HepG2 (cell line): Measurements from ENCODE around the gene NKD1. TPM values are rescaled to one million over a fixed set of nuclear protein-coding genes. Genes with fewer than 3 reads are reported as not detected.
A peak's percentile ranks its signal among the peaks of the same experiment; 100 is the strongest.

Experiments used
- CENPT ChIP-seq: sonication (generic); formaldehyde crosslinking; IDR thresholded peaks from 2 replicates; pipeline ENCODE4 v1.8.0; 2022; ENCODE audit warnings: low read depth, mild to moderate bottlenecking, moderate library complexity, missing genetic modification reagents
- CREM ChIP-seq, 2 experiments: sonication (generic) in 1 of 2; formaldehyde crosslinking in 1 of 2; IDR thresholded peaks; 2 replicates each; pipeline versions ENCODE4 v1.4.0 to v1.6.1; 2016 to 2020; ENCODE audit warnings: antibody characterized with exemption in 1 of 2, mild to moderate bottlenecking in 1 of 2, missing genetic modification reagents in 1 of 2
- ERF ChIP-seq: IDR thresholded peaks from 2 replicates; pipeline ENCODE4 v1.6.1; 2018; ENCODE audit warnings: missing biosample characterization, missing genetic modification reagents
- FOXA3 ChIP-seq: IDR thresholded peaks from 2 replicates; pipeline ENCODE4 v1.6.1; 2016; ENCODE audit warnings: missing genetic modification reagents, missing compliant biosample characterization
- FOXO1 ChIP-seq: sonication (generic); formaldehyde crosslinking; IDR thresholded peaks from 2 replicates; pipeline ENCODE4 v1.4.0; 2020; ENCODE audit warnings: missing genetic modification reagents
- MED1 ChIP-seq: sonication (generic); formaldehyde crosslinking; IDR thresholded peaks from 2 replicates; pipeline ENCODE4 v1.4.0; 2020; ENCODE audit warnings: missing genetic modification reagents
- MXI1 ChIP-seq: IDR thresholded peaks from 3 replicates; pipeline ENCODE4 v1.6.1; 2012; ENCODE audit warnings: low read depth, low read length, inconsistent platforms, borderline replicate concordance
- NPAS2 ChIP-seq: sonication (generic); formaldehyde crosslinking; IDR thresholded peaks from 2 replicates; pipeline ENCODE4 v1.8.0; 2022; ENCODE audit warnings: mild to moderate bottlenecking, missing genetic modification reagents, borderline replicate concordance
- PAF1 ChIP-seq: IDR thresholded peaks from 2 replicates; pipeline ENCODE4 v1.6.1; 2016; ENCODE audit warnings: missing genetic modification reagents, missing compliant biosample characterization
- PAX8 ChIP-seq: sonication (generic); formaldehyde crosslinking; IDR thresholded peaks from 2 replicates; pipeline ENCODE4 v1.8.0; 2022; ENCODE audit warnings: mild to moderate bottlenecking, missing genetic modification reagents, borderline replicate concordance
- RFX1 ChIP-seq: fragments of 450-650 bp; IDR thresholded peaks from 2 replicates; pipeline ENCODE4 v1.6.1; 2017
- SIN3A ChIP-seq: IDR thresholded peaks from 2 replicates; pipeline ENCODE4 v1.6.1; 2011; ENCODE audit warnings: low read depth, mild to moderate bottlenecking, control low read depth, low read length, borderline replicate concordance
- TAF15 ChIP-seq: fragments of 200-400 bp; formaldehyde crosslinking; IDR thresholded peaks from one replicate; pipeline ENCODE4 v1.6.1; 2018; ENCODE audit warnings: mild to moderate bottlenecking, low read depth, low read length; ENCODE audit not compliant: poor library complexity, severe bottlenecking
- TARDBP ChIP-seq: sonication (generic); formaldehyde crosslinking; IDR thresholded peaks from 2 replicates; pipeline ENCODE4 v1.8.0; 2022; ENCODE audit warnings: mild to moderate bottlenecking, missing genetic modification reagents
- ZFY ChIP-seq: sonication (generic); formaldehyde crosslinking; IDR thresholded peaks from 2 replicates; pipeline ENCODE4 v1.4.0; 2020; ENCODE audit warnings: missing genetic modification reagents
- ZNF276 ChIP-seq: sonication (generic); formaldehyde crosslinking; IDR thresholded peaks from 2 replicates; pipeline ENCODE4 v1.4.0; 2020; ENCODE audit warnings: mild to moderate bottlenecking, low read depth, missing genetic modification reagents
- ZNF558 ChIP-seq: sonication (generic); formaldehyde crosslinking; IDR thresholded peaks from 2 replicates; pipeline ENCODE4 v1.9.0; 2022; ENCODE audit warnings: mild to moderate bottlenecking, missing genetic modification reagents, borderline replicate concordance
- polyA plus RNA-seq, 8 experiments: library from polyadenylated mRNA; depleted of rRNA in 3 of 8; stranded (reverse) in 7 of 8; unstranded in 1 of 8; fragments of >200 nt; fragmentation: Illumina TruSeq in 4 of 8; extraction: Trizol in 4 of 8; gene quantifications; 2 replicates each; pipeline versions ENCODE4 v1.2.1 to v1.2.3, GENCODE V29; 2011 to 2016; ENCODE audit warnings: low read depth in 4 of 8, missing spikeins in 1 of 8, mixed read lengths in 1 of 8; ENCODE audit not compliant: insufficient read depth in 1 of 8
- total RNA-seq, 5 experiments: library from RNA; depleted of rRNA; stranded (reverse); fragments of >200 nt; fragmentation: Illumina TruSeq; extraction: Trizol; gene quantifications; 2 replicates each; pipeline ENCODE4 v1.2.3, GENCODE V29; 2016; ENCODE audit warnings: low read depth in 1 of 5
- TF ChIP-seq, protein P1 (sequence below): sonication (generic); formaldehyde crosslinking; IDR thresholded peaks from 2 replicates; pipeline ENCODE4 v1.5.1; 2020; ENCODE audit warnings: missing genetic modification reagents, mild to moderate bottlenecking, borderline replicate concordance
- TF ChIP-seq, protein P2 (sequence below): sonication (generic); formaldehyde crosslinking; IDR thresholded peaks from 2 replicates; pipeline ENCODE4 v1.4.0; 2020; ENCODE audit warnings: missing genetic modification reagents, borderline replicate concordance
- TF ChIP-seq, protein P3 (sequence below): sonication (generic); formaldehyde crosslinking; IDR thresholded peaks from 2 replicates; pipeline ENCODE4 v1.9.0; 2021; ENCODE audit warnings: missing genetic modification reagents, borderline replicate concordance

The NKD1 gene
- total and polyA plus RNA-seq, 2 of the 13 experiments (the other 11 are each of a cell fraction or from before 2014, with no cell fraction given) = 70.4 to 121 TPM

- TF ChIP-seq, protein P1, sequence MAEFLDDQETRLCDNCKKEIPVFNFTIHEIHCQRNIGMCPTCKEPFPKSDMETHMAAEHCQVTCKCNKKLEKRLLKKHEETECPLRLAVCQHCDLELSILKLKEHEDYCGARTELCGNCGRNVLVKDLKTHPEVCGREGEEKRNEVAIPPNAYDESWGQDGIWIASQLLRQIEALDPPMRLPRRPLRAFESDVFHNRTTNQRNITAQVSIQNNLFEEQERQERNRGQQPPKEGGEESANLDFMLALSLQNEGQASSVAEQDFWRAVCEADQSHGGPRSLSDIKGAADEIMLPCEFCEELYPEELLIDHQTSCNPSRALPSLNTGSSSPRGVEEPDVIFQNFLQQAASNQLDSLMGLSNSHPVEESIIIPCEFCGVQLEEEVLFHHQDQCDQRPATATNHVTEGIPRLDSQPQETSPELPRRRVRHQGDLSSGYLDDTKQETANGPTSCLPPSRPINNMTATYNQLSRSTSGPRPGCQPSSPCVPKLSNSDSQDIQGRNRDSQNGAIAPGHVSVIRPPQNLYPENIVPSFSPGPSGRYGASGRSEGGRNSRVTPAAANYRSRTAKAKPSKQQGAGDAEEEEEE (CRISPR knock-in tag) = no peak
- TF ChIP-seq RFX1 (no peak; the same call in 1 of the 2 replicates), FOXA3 (CRISPR knock-in tag) (peak; percentile 97), ZNF558 (CRISPR knock-in tag) (no peak), MXI1 (no peak; the same call in 2 of the 3 replicates), ZFY (CRISPR knock-in tag) (no peak), TARDBP (CRISPR knock-in tag) (peak; percentile 95), CENPT (CRISPR knock-in tag) (no peak), PAX8 (CRISPR knock-in tag) (no peak), TAF15 (no peak), SIN3A (no peak), MED1 (CRISPR knock-in tag) (peak; percentile 91), PAF1 (CRISPR knock-in tag) (no peak), NPAS2 (CRISPR knock-in tag) (no peak), FOXO1 (peak; percentile 80), ZNF276 (no peak), ERF (peak; percentile 54; the same call in 1 of the 2 replicates), CREM (IDR thresholded peaks at IDR 0.05) (peak; percentile 92), CREM (CRISPR knock-in tag; IDR thresholded peaks at IDR 0.05) (no peak)
- TF ChIP-seq, protein P2, sequence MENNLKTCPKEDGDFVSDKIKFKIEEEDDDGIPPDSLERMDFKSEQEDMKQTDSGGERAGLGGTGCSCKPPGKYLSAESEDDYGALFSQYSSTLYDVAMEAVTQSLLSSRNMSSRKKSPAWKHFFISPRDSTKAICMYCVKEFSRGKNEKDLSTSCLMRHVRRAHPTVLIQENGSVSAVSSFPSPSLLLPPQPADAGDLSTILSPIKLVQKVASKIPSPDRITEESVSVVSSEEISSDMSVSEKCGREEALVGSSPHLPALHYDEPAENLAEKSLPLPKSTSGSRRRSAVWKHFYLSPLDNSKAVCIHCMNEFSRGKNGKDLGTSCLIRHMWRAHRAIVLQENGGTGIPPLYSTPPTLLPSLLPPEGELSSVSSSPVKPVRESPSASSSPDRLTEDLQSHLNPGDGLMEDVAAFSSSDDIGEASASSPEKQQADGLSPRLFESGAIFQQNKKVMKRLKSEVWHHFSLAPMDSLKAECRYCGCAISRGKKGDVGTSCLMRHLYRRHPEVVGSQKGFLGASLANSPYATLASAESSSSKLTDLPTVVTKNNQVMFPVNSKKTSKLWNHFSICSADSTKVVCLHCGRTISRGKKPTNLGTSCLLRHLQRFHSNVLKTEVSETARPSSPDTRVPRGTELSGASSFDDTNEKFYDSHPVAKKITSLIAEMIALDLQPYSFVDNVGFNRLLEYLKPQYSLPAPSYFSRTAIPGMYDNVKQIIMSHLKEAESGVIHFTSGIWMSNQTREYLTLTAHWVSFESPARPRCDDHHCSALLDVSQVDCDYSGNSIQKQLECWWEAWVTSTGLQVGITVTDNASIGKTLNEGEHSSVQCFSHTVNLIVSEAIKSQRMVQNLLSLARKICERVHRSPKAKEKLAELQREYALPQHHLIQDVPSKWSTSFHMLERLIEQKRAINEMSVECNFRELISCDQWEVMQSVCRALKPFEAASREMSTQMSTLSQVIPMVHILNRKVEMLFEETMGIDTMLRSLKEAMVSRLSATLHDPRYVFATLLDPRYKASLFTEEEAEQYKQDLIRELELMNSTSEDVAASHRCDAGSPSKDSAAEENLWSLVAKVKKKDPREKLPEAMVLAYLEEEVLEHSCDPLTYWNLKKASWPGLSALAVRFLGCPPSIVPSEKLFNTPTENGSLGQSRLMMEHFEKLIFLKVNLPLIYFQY (CRISPR knock-in tag) = no peak
- TF ChIP-seq, protein P3, sequence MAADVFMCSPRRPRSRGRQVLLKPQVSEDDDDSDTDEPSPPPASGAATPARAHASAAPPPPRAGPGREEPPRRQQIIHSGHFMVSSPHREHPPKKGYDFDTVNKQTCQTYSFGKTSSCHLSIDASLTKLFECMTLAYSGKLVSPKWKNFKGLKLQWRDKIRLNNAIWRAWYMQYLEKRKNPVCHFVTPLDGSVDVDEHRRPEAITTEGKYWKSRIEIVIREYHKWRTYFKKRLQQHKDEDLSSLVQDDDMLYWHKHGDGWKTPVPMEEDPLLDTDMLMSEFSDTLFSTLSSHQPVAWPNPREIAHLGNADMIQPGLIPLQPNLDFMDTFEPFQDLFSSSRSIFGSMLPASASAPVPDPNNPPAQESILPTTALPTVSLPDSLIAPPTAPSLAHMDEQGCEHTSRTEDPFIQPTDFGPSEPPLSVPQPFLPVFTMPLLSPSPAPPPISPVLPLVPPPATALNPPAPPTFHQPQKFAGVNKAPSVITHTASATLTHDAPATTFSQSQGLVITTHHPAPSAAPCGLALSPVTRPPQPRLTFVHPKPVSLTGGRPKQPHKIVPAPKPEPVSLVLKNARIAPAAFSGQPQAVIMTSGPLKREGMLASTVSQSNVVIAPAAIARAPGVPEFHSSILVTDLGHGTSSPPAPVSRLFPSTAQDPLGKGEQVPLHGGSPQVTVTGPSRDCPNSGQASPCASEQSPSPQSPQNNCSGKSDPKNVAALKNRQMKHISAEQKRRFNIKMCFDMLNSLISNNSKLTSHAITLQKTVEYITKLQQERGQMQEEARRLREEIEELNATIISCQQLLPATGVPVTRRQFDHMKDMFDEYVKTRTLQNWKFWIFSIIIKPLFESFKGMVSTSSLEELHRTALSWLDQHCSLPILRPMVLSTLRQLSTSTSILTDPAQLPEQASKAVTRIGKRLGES (CRISPR knock-in tag) = no peak
Observed at GRCh38 chr16:50539053-50539695, 9.0 kb upstream of the NKD1 start (continued).
